GM23248 (cell line): ENCODE measurements around the gene TSPAN16. TPM values are rescaled to one million over a fixed set of nuclear protein-coding genes. Genes with fewer than 3 reads are reported as not detected.

ENCODE experiments used
- DNase-seq: peaks from one replicate; pipeline ENCODE4 v3.0.0-alpha.2; 2015
- H2AFZ ChIP-seq: fragments of 200-600 bp; sonication (generic); 2 replicates; pipeline ENCODE4 v1.6.1; 2016; ENCODE audit warnings: antibody characterized with exemption
- H3F3A ChIP-seq: fragments of 200-600 bp; sonication (generic); 2 replicates; pipeline ENCODE4 v1.6.1; 2016; ENCODE audit warnings: mild to moderate bottlenecking, antibody characterized with exemption, mixed run types; ENCODE audit not compliant: insufficient read depth
- H3K27ac ChIP-seq: fragments of 200-600 bp; sonication (generic); 2 replicates; pipeline ENCODE4 v1.5.1; 2016; ENCODE audit warnings: mild to moderate bottlenecking
- H3K27me3 ChIP-seq: fragments of 200-600 bp; sonication (generic); replicated peaks from 2 replicates; pipeline ENCODE4 v1.6.1; 2016; ENCODE audit warnings: mild to moderate bottlenecking; ENCODE audit not compliant: insufficient read depth
- H3K36me3 ChIP-seq: fragments of 200-600 bp; sonication (generic); 2 replicates; pipeline ENCODE4 v1.6.1; 2016; ENCODE audit warnings: low read depth, mild to moderate bottlenecking
- H3K4me1 ChIP-seq: fragments of 200-600 bp; sonication (generic); 2 replicates; pipeline ENCODE4 v1.6.1; 2016; ENCODE audit warnings: mild to moderate bottlenecking; ENCODE audit not compliant: insufficient read depth
- H3K4me2 ChIP-seq: fragments of 200-600 bp; sonication (generic); one replicate; pipeline ENCODE4 v1.6.1; 2016; ENCODE audit warnings: mild to moderate bottlenecking; ENCODE audit not compliant: unreplicated experiment
- H3K4me3 ChIP-seq: fragments of 200-600 bp; sonication (generic); 2 replicates; pipeline ENCODE4 v1.5.1; 2016; ENCODE audit warnings: mild to moderate bottlenecking
- H3K79me2 ChIP-seq: fragments of 200-600 bp; sonication (generic); 2 replicates; pipeline ENCODE4 v1.6.1; 2016; ENCODE audit warnings: mild to moderate bottlenecking; ENCODE audit not compliant: insufficient read depth
- H3K9ac ChIP-seq: fragments of 200-600 bp; sonication (generic); 2 replicates; pipeline ENCODE4 v1.6.1; 2016; ENCODE audit warnings: mild to moderate bottlenecking
- H3K9me2 ChIP-seq: fragments of 200-600 bp; sonication (generic); 2 replicates; pipeline ENCODE4 v1.6.1; 2016; ENCODE audit warnings: mixed run types, mild to moderate bottlenecking, moderate library complexity; ENCODE audit not compliant: insufficient read depth
- H3K9me3 ChIP-seq: fragments of 200-600 bp; sonication (generic); one replicate; pipeline ENCODE4 v1.6.1; 2017; ENCODE audit warnings: low read depth
- H4K20me1 ChIP-seq: fragments of 200-600 bp; sonication (generic); 2 replicates; pipeline ENCODE4 v1.6.0; 2016; ENCODE audit not compliant: insufficient read depth
- EZH2 ChIP-seq: fragments of 200-600 bp; sonication (generic); IDR thresholded peaks from 2 replicates; pipeline ENCODE4 v1.6.1; 2018; ENCODE audit warnings: antibody characterized with exemption, mild to moderate bottlenecking; ENCODE audit not compliant: insufficient read depth, poor library complexity, severe bottlenecking
- EZH2phosphoT487 ChIP-seq: fragments of 200-600 bp; sonication (generic); IDR thresholded peaks from 2 replicates; pipeline ENCODE4 v1.6.1; 2018; ENCODE audit warnings: antibody characterized with exemption, moderate library complexity, mild to moderate bottlenecking, low read depth; ENCODE audit not compliant: insufficient read depth
- WGBS, 2 experiments: methylation state at CpG; one replicate each; pipeline ENCODE4 v1.1.6; 2015 to 2017; ENCODE audit warnings: low lambda C conversion rate in 2 of 2, low coverage in 1 of 2; ENCODE audit errors: missing lambda C conversion rate in 2 of 2; 5-methylcytosine and 5-hydroxymethylcytosine counted together
- in situ Hi-C: fragments of 300-500 bp; cut with MboI; formaldehyde crosslinking; loops from 2 replicates; pipeline ENCODE4 v1.15.0; 2020
- polyA plus RNA-seq: library from polyadenylated mRNA; unstranded; fragments of >200 nt; fragmentation: Nextera tagmentation; extraction: Ambion mirVana; gene quantifications from 2 replicates; pipeline ENCODE4 v1.2.1, GENCODE V29; 2016
- total RNA-seq: library from RNA; depleted of rRNA; stranded (reverse); fragments of >200 nt; shearing (Covaris generic); gene quantifications from 2 replicates; pipeline ENCODE4 v1.2.3, GENCODE V29; 2014; rRNA removed

Gene TSPAN16, protein sequence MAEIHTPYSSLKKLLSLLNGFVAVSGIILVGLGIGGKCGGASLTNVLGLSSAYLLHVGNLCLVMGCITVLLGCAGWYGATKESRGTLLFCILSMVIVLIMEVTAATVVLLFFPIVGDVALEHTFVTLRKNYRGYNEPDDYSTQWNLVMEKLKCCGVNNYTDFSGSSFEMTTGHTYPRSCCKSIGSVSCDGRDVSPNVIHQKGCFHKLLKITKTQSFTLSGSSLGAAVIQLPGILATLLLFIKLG
- total RNA-seq (not detected in 2 replicates), polyA plus RNA-seq (not detected in 2 replicates)

DNA sequence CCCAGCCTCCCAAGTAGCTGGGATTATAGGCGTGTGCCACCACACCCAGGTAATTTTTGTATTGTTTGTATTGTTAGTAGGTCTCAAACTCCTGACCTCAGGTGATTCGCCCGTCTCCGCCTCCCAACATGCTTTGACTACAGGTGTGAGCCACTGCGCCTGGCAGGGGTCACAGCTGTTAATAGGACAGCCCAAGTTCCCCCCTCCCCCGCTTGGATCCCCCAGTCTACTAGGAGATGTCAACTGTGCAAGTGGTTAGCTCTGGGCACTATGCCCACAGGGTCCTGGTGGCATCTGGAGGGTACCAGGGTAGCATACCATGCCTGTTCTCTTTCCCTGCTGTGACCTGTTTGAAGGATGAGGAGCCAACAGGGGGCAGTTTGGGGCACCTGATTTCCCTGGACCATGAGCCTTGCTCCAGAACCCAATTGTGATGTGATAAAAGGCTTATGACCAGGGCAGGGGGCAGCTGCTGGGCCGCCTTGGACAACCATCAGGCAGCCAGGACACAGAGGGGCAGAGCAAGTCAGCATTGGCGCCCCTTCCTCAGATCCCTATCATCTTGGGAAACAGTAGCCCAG is at the start of gene TSPAN16:
TSPAN16 (plus strand) TSS at position 496 of the 581 bp plus-strand sequence. CDS start 138 bp downstream, outside the sequence.
- no peaks in the 10 kb centered on the region for H3K9me3 ChIP-seq
- H3K36me3 ChIP-seq, result no peaks in the 10 kb centered on the region
- no peak for DNase-seq
- WGBS, 2 experiments, result 83 to 84% methylated on average over 8 of the region's 8 CpGs
- in situ Hi-C loops, result loop anchor here (25.0 kb wide), 1 partner anchor 167 kb away; no protein-coding TSS in a partner anchor
- no peak within 1 kb of the TSS for H3K27ac ChIP-seq
- H3K4me1 ChIP-seq, result peaks cover 6% of the 10 kb centered on the region
- H3K4me2 ChIP-seq, result no peak within 1 kb of the TSS
- peaks cover 9% of the 10 kb centered on the region for H3F3A ChIP-seq
- H3K4me3 ChIP-seq, result no peak within 1 kb of the TSS
- H2AFZ ChIP-seq, result peak within 1 kb of the TSS; percentile 49
- no peak for TF ChIP-seq EZH2phosphoT487
- TF ChIP-seq EZH2, result no peak
- no peaks in the 10 kb centered on the region for H4K20me1 ChIP-seq
- H3K79me2 ChIP-seq, result no peaks in the 10 kb centered on the region
- no peaks in the 10 kb centered on the region for H3K9me2 ChIP-seq
- no peak within 1 kb of the TSS for H3K9ac ChIP-seq
- H3K27me3 ChIP-seq, result no peaks in the 10 kb centered on the region

DNA sequence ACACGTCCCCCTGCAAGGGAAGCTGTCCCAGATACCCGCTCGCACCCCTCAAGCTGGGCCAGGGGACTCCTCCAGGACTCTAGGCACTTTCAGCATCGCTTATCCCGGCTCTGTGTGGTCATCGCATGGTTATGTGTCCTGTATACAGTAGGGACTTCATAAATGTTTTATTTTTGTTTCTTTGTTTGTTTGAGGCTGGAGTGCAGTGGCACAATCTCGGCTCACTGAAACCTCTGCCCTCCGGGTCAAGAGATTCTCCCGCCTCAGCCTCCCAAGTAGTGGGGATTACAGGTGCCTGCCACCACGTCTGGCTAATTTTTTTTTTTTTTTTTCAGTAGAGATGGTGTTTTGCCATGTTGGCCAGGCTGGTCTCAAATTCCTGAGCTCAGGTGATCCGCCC is 49.0 kb upstream of the TSPAN16 start:
- H2AFZ ChIP-seq, result no peak overlapping the region
- H3K4me2 ChIP-seq, result no peak overlapping the region
- no peak for DNase-seq
- no peaks in the 10 kb centered on the region for H4K20me1 ChIP-seq
- H3K9me2 ChIP-seq, result no peaks in the 10 kb centered on the region
- H3K79me2 ChIP-seq, result no peaks in the 10 kb centered on the region
- H3F3A ChIP-seq, result no peaks in the 10 kb centered on the region
- in situ Hi-C loops, result no loop called here
- no peaks in the 10 kb centered on the region for H3K36me3 ChIP-seq
- H3K4me3 ChIP-seq, result no peak overlapping the region
- no peak for TF ChIP-seq EZH2phosphoT487
- no peak for TF ChIP-seq EZH2
- H3K4me1 ChIP-seq, result no peaks in the 10 kb centered on the region
- no peak overlapping the region for H3K27ac ChIP-seq
- no peak overlapping the region for H3K9ac ChIP-seq
- 87 to 88% methylated on average over 11 of the region's 11 CpGs for WGBS, 2 experiments
- H3K27me3 ChIP-seq, result no peaks in the 10 kb centered on the region
- H3K9me3 ChIP-seq, result no peaks in the 10 kb centered on the region

DNA sequence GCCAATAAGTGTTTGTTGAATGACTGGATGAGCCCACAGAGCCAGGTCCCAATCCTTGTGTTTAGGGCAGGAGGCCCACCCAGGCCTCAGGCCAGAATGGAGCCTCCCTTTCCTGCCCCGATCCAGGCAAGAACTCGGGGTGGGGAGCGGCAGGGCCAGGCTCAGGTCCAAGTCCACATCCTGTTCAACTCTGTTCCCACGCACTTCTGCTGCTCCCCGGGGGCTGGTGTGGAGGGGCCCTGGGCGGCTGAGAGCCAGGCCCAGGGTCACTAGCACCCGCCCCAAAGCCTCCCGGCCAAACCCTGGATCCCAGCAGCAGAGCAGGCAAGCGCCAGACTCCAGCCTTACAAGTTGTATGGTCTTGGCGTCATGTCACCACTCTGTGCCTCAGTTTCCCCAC is 48.6 kb upstream of the TSPAN16 start:
- H3K27ac ChIP-seq, result no peak overlapping the region
- H4K20me1 ChIP-seq, result no peaks in the 10 kb centered on the region
- H3K9ac ChIP-seq, result no peak overlapping the region
- WGBS, 2 experiments, result 74 to 77% methylated on average over 10 of the region's 10 CpGs
- H3K36me3 ChIP-seq, result no peaks in the 10 kb centered on the region
- no peak overlapping the region for H3K4me2 ChIP-seq
- in situ Hi-C loops, result no loop called here
- no peaks in the 10 kb centered on the region for H3K4me1 ChIP-seq
- H2AFZ ChIP-seq, result no peak overlapping the region
- TF ChIP-seq EZH2phosphoT487, result no peak
- no peak for TF ChIP-seq EZH2
- no peaks in the 10 kb centered on the region for H3K9me3 ChIP-seq
- no peaks in the 10 kb centered on the region for H3F3A ChIP-seq
- H3K27me3 ChIP-seq, result no peaks in the 10 kb centered on the region
- no peak for DNase-seq
- H3K79me2 ChIP-seq, result no peaks in the 10 kb centered on the region
- no peak overlapping the region for H3K4me3 ChIP-seq
- H3K9me2 ChIP-seq, result no peaks in the 10 kb centered on the region

DNA sequence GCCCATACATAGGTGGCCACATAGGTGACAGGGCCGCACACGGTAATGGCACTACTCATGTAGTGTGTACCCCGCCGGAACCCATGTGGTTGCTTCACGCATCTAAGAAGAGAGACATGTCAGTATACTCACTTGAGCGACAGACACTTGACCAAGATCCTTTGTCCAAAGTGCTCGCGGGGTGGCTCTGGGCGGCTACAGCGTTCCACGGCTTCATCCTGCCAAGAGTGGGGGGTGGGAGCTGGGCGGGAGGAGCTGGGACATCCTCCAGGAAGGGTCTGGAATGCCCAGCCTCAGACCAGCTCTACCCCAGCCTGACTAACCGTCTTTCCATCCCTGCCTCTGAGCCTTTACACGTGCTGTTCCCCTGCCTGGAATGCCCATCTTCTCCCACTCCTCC is 48.0 kb upstream of the TSPAN16 start:
- 94 to 96% methylated on average over 14 of the region's 14 CpGs for WGBS, 2 experiments
- TF ChIP-seq EZH2phosphoT487, result no peak
- no peak for TF ChIP-seq EZH2
- Histone ChIP-seq H3K4me3 (no peak overlapping the region), H3K4me2 (no peak overlapping the region), H3K9me3 (no peaks in the 10 kb centered on the region), H3K9ac (no peak overlapping the region), H3K36me3 (no peaks in the 10 kb centered on the region), H3F3A (no peaks in the 10 kb centered on the region), H3K27me3 (no peaks in the 10 kb centered on the region), H3K27ac (no peak overlapping the region), H3K4me1 (no peaks in the 10 kb centered on the region), H4K20me1 (no peaks in the 10 kb centered on the region), H2AFZ (no peak overlapping the region), H3K79me2 (no peaks in the 10 kb centered on the region), H3K9me2 (no peaks in the 10 kb centered on the region)
- DNase-seq, result no peak
- in situ Hi-C loops, result no loop called here
